K562 (cell line): Measurements from ENCODE around the gene TAF1B. TPM values are rescaled to one million over a fixed set of nuclear protein-coding genes. Genes with fewer than 3 reads are reported as not detected.
A peak's percentile ranks its signal among the peaks of the same experiment; 100 is the strongest.

ENCODE experiments used
- ARID3A ChIP-seq: IDR thresholded peaks from 2 replicates; pipeline ENCODE4 v1.6.1; 2012; ENCODE audit warnings: low read depth, low read length, improper control_type of control experiment, borderline replicate concordance
- CXXC5 ChIP-seq: fragments of 250-450 bp; sonication (Bioruptor Pico); IDR thresholded peaks from 2 replicates; pipeline ENCODE4 v1.8.0; 2022; ENCODE audit warnings: inconsistent platforms, mild to moderate bottlenecking, moderate library complexity
- DNMT1 ChIP-seq: fragments of 450-650 bp; IDR thresholded peaks from 2 replicates; pipeline ENCODE4 v1.6.1; 2016; ENCODE audit warnings: antibody characterized with exemption, mild to moderate bottlenecking
- ETS2 ChIP-seq: IDR thresholded peaks from 2 replicates; pipeline ENCODE4 v1.6.1; 2016; ENCODE audit warnings: borderline replicate concordance, missing genetic modification characterization, mild to moderate bottlenecking, moderate library complexity, missing compliant biosample characterization; ENCODE audit not compliant: poor library complexity, severe bottlenecking
- HMBOX1 ChIP-seq: sonication (generic); IDR thresholded peaks from 2 replicates; pipeline ENCODE4 v1.6.1; 2016
- KAT2B ChIP-seq: IDR thresholded peaks from one replicate; pipeline ENCODE4 v1.6.1; 2012; ENCODE audit warnings: low read depth, mild to moderate bottlenecking, control low read depth, inconsistent platforms, low read length, moderate library complexity
- MCM2 ChIP-seq: fragments of 450-650 bp; IDR thresholded peaks from 2 replicates; pipeline ENCODE4 v1.6.1; 2017; ENCODE audit warnings: low read depth, mild to moderate bottlenecking
- POLR2H ChIP-seq: IDR thresholded peaks from 2 replicates; pipeline ENCODE4 v1.6.1; 2016; ENCODE audit warnings: missing genetic modification characterization, low read depth, mild to moderate bottlenecking, control low read depth, missing compliant biosample characterization, moderate library complexity
- PTTG1 ChIP-seq: fragments of 450-650 bp; IDR thresholded peaks from 2 replicates; pipeline ENCODE4 v1.6.1; 2016; ENCODE audit warnings: low read depth, mild to moderate bottlenecking, missing genetic modification characterization, missing compliant biosample characterization
- RBM39 ChIP-seq: fragments of 200-400 bp; formaldehyde crosslinking; optimal IDR thresholded peaks from 2 replicates; pipeline ENCODE3; 2018; ENCODE audit warnings: low read depth, low read length
- SAFB ChIP-seq: fragments of 200-400 bp; formaldehyde crosslinking; IDR thresholded peaks from 2 replicates; pipeline ENCODE4 v1.6.1; 2017; ENCODE audit warnings: low read depth, low read length, borderline replicate concordance
- SIN3A ChIP-seq, 2 experiments: fragments of 150-350 bp in 1 of 2; IDR thresholded peaks; 2 replicates each; pipeline ENCODE4 v1.6.1; 2011 to 2016; ENCODE audit warnings: borderline replicate concordance in 2 of 2, low read depth in 2 of 2, low read length in 2 of 2, mild to moderate bottlenecking in 2 of 2, moderate library complexity in 2 of 2; ENCODE audit not compliant: control insufficient read depth in 1 of 2
- SNRNP70 ChIP-seq: fragments of 200-400 bp; formaldehyde crosslinking; optimal IDR thresholded peaks from 2 replicates; pipeline ENCODE3; 2017; ENCODE audit warnings: low read depth, low read length
- TCF15 ChIP-seq: fragments of 250-450 bp; sonication (Bioruptor Pico); IDR thresholded peaks from 2 replicates; pipeline ENCODE4 v1.8.0; 2022; ENCODE audit warnings: moderate library complexity, mild to moderate bottlenecking, inconsistent platforms
- TFAP4 ChIP-seq: sonication (generic); formaldehyde crosslinking; IDR thresholded peaks from 2 replicates; pipeline ENCODE4 v1.8.0; 2022; ENCODE audit warnings: missing genetic modification reagents, mild to moderate bottlenecking, moderate library complexity, borderline replicate concordance
- TFE3 ChIP-seq: fragments of 450-650 bp; formaldehyde crosslinking; IDR thresholded peaks from 2 replicates; pipeline ENCODE4 v1.4.0; 2020; ENCODE audit warnings: mild to moderate bottlenecking, mixed read lengths
- TRIM24 ChIP-seq, 2 experiments: fragments of 450-650 bp; IDR thresholded peaks; 2 replicates each; pipeline ENCODE4 v1.6.1; 2016
- ZBTB49 ChIP-seq: sonication (generic); formaldehyde crosslinking; IDR thresholded peaks from 2 replicates; pipeline ENCODE4 v1.8.0; 2022; ENCODE audit warnings: missing genetic modification reagents, mild to moderate bottlenecking, borderline replicate concordance
- polyA plus RNA-seq, 8 experiments: library from polyadenylated mRNA; depleted of rRNA in 4 of 8; stranded (reverse) in 5 of 8; unstranded in 3 of 8; fragments of >200 nt; fragmentation: Nextera tagmentation in 2 of 8; fragmentation: Illumina TruSeq in 1 of 8; extraction: Ambion mirVana in 2 of 8; extraction: Trizol in 1 of 8; gene quantifications; 2 replicates each; pipeline versions ENCODE4 v1.2.1 to v1.2.3, GENCODE V29; 2011 to 2014; ENCODE audit warnings: inconsistent platforms in 1 of 8, missing spikeins in 1 of 8
- total RNA-seq, 7 experiments: library from RNA; depleted of rRNA in 6 of 7; stranded (reverse); fragments of >200 nt in 6 of 7; fragmentation: Illumina TruSeq in 2 of 7; extraction: Trizol in 2 of 7; gene quantifications; 2 replicates each; pipeline versions ENCODE4 v1.2.1 to v1.2.3, GENCODE V29; 2011 to 2021; ENCODE audit warnings: low replicate concordance in 1 of 7

TAF1B gene
- total and polyA plus RNA-seq, 9 of the 15 experiments (the other 6 are each of a cell fraction or from before 2014, with no cell fraction given), result 8.8 to 25.1 (median 17.3) TPM

GRCh38 chr2:9843229-9844035, at the start of gene TAF1B (continued):
- no peak for TF ChIP-seq DNMT1
- no peak for TF ChIP-seq MCM2
- TF ChIP-seq ZBTB49, result no peak
- peak in 1 of 2 experiments; percentile 78; a peak in 2 of 4 replicates for TF ChIP-seq SIN3A (IDR thresholded peaks at IDR 0.05; ENCODE audit: borderline replicate concordance in 2 of 2, control insufficient read depth in 1 of 2, low read depth in 2 of 2, low read length in 2 of 2)
- TF ChIP-seq TRIM24 (IDR thresholded peaks at IDR 0.05), result peak in 1 of 2 experiments; percentile 81; a peak in 2 of 4 replicates
- TF ChIP-seq TFAP4 (CRISPR knock-in tag), result peak; percentile 95
- TF ChIP-seq TCF15, result no peak
- no peak for TF ChIP-seq TFE3 (CRISPR knock-in tag)
- TF ChIP-seq SNRNP70, result no peak
- TF ChIP-seq RBM39, result no peak
- TF ChIP-seq SAFB, result no peak
- no peak for TF ChIP-seq ETS2 (tag)
- TF ChIP-seq ARID3A, result no peak
- peak; percentile 78 for TF ChIP-seq POLR2H
- TF ChIP-seq KAT2B, result no peak
- TF ChIP-seq CXXC5, result peak; percentile 95
- no peak for TF ChIP-seq HMBOX1
- TF ChIP-seq PTTG1 (tag), result no peak
